ENCODE measurements around the gene CDKAL1.
"Not testable (repeated sequence)": the region's sequence is repeated elsewhere in the genome, so short reads cannot be mapped to it uniquely, and the experiment has no call there.

CDKAL1 gene

DNA sequence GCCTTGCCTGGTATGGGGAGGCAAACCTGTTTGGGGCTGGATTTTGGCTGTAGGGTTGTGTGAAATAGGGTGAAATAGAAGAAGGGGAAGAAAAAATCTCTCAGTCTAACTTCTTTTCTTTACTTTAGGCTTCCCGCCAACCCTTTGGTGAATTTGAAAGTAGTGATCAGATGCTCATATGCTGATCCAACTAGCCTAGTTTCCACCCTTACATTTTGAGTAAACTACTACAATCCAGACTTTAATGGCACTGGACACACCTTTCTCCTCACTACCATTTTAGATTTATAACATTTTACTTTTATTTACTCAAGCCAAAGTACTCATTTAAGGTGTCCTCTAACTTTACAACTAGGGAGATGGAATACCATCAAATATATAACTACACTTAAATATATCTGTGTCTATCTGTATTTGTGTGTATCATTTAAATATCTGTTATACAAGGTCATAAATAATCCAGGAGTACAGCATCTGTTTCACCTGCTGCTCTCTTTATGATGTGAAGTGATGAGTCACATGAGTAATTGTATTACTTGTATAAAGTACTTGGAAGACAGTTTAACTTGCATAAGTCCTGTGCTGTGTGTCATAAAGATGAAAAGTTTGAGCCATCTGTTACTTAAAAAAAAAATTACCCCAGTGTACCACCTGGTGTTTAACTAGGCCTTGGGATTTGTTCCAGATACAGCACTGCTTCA lies 172.1 kb downstream of the CDKAL1 start:
- DNase-seq (ENCODE audit: extremely low read depth in 1 of 2, low read depth in 1 of 2), result no peak

DNA sequence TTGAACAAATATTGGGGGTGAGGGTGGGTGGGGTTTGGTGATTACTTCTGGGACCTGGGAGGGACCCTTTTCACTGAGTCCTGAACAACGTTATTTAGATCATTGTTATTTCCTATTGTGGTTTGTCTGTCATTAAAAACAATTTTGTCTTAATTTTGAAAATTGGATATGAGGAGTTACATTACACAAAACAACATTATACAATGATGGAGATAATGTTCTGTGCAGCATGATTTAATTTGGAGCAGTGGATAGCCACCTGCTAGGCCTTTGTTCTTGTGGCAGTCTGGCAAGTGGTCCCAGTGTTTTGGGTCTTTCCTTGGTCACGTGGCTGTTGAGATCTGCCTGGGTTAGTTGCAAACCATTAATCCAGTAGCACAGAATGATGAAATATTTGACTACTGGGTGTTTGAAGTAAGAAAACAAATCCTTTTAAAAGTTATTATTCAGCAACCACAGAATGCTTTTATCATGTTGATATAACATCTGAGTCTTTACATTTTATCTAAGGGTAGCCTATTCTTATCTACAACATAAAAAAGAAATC lies 172.8 kb downstream of the CDKAL1 start:
- no peak for DNase-seq (ENCODE audit: extremely low read depth in 1 of 2, low read depth in 1 of 2)

DNA sequence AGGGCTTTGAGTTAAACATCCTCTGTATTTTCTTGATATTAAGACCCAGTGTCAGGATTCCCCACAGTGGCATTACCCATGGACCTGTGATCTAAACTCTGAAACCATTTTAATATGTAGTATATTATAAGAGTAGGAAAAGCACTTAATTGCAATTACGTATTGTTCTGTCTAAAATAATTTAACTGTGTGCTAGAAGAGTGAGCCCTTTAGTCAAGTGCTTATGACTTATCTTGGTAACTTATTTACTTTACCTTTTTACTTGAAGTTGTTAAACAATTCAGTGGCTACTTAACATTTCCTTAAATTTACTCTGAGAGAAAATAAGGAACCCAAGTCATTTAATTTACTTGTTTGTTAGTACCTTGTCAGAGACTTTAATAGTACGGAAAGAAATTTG lies 173.6 kb downstream of the CDKAL1 start:
- no peak for DNase-seq (ENCODE audit: extremely low read depth in 1 of 2, low read depth in 1 of 2)

DNA sequence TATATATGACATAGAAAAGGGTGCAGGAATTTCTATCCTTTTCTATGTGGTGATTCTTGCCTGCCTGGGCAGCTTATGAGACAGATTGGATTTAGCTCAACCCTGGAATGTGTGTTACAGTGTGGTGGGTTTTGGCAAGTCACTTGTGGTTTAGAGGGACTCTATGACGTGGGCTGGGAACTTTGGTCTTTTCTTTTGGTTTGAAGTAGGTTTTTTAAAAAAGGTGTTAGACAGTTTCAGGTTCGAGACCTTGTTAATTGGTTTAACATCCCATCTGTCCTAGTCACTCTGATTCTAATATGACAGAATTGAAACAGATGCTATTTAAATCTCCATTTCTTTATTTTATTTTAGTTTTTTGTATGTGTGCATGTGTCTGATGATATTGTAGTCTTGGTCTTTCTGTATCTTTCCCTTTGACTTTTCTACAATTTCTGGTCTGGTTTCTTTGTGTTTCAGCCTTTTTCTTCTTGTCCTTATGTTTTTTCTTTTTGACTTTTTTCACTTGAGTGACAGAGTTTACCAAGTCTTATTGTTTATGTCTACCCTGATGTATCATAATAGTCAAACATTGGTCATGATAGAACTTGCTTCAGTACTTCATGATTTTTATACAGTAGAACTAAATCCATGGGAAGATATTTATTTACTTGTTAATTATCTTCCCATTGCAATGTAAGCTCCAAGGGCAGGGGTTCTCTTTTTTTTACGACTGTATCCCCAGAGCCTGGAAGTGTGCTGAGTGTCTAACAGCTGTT lies 174.3 kb downstream of the CDKAL1 start:
- no peak for DNase-seq (ENCODE audit: extremely low read depth in 1 of 2, low read depth in 1 of 2)

DNA sequence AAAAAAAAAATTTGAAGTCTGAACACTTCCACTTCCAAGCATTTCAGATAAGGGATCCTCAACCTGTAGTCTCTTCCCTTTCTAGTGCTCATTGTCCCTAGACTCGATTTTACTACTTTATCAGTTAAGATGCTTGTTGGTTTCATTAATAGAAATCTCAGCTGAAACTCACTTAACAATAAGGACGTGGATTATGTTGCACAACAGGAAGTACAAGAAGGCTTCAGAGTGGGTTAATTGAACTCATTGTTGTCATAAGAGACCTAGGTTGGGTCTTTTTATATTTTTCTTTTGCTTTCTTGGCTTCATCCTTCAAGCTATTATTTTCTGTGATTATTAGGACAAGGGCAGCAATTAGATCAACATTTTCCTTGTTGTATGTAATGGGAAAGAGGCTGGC lies 175.2 kb downstream of the CDKAL1 start:
- no peak for DNase-seq (ENCODE audit: extremely low read depth in 1 of 2, low read depth in 1 of 2)

DNA sequence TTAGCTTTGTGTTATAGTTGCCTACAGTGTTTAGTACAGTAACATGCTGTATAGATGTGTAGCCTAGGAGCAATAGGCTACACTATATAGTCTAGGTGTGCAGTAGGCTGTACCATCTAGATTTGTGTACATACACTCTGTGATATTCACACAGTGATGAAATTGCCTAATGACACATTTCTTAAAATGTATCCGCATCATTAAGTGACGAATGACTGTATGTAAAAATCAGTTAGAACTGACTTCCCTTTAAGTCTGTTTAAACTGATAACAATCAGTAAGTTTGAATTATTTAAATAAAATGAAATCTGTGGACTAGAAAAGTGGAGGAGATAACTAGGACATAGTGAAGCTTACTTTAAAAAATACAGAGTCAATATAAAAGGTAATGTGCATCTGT lies 176.1 kb downstream of the CDKAL1 start:
- DNase-seq (ENCODE audit: extremely low read depth in 1 of 2, low read depth in 1 of 2), result no peak

DNA sequence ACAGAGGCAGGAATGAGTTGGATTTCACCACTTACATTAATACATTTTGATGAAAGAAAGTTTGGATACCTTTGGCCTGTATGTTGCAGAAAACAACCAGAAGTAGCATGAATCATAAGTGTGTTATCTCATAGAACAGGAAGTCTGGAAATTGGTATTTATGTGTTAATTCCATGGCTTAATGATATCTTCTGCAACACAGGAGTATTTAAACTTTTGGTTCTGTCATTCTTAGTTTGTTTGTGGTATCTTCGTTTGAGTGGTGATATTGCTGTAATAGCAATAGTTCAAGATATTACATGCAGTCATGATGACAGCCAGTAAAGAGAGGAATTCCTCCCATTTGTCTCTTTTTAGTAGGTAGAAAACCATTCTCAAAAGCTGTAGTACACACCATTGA lies 177.3 kb downstream of the CDKAL1 start:
- DNase-seq (ENCODE audit: extremely low read depth in 1 of 2, low read depth in 1 of 2), result no peak

DNA sequence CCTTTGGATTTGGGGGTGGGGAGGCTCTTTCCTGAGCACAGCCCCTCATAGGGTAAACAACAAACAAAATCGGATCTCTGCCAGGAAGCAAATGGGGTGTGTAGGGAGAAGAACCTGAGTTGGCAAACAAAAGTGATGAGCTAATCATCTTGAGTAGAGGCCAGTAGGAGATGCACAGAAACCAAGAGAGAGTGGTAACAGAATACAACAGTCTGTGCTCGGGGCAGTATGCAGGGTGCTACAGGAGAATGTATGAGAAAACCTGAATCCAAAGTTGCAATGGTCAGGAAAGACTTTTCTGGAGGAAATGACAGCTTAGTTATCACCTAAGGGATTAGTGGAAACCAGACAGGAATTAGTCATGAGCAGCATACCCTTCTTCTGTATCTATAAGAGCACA lies 177.8 kb downstream of the CDKAL1 start:
- DNase-seq (ENCODE audit: extremely low read depth in 1 of 2, low read depth in 1 of 2), result no peak

DNA sequence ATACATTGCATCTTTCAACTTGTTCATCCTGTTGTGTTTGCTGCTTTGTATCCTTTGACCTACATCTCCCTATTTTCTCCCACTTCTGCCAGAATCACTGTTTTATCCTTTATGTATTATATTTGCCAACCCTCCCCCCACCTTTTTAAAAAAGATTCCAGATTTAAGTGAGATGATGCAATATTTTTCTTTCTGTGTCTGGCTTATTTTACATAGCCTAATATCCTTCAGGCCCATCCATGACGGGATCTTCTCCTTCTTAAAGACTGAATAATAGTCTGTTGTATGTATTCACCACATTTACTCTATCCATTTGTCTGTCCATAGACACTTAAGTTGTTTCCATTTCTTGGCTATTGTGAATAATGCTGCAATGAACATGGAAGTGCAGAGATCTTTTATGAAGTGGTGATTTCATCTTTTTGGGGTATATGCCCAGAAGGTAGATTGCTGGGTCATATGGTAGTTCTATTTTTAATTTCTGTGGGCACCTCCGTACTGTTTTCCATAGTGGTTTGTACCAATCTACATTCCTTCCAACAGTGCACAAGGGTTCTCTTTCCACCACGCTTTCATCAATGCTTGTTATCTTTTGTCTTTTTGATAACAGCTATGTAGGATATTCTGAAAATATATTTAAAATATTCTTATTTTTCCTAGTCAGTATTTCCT lies 181.0 kb downstream of the CDKAL1 start:
- DNase-seq (ENCODE audit: extremely low read depth in 1 of 2, low read depth in 1 of 2), result no peak

DNA sequence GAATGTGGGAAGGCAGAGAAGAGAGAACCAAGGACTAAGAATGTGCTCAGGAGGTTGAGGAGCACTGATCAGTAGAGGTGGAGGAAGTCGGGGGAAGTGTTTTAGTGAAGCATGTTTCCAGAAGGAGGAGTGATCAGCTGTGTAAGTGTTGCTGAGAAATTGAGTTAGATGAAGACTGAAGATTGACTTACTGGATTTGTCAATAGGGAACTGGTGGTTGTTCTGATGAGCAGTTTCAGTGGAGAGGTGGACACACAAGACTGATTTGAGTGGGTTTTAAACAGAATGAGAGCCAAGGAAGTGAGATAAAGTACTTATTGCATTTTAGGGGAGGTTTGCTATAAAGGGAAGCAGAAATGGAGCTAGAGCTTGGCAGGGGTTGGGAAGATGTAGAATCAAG lies 182.6 kb downstream of the CDKAL1 start:
- no peak for DNase-seq (ENCODE audit: extremely low read depth in 1 of 2, low read depth in 1 of 2)

DNA sequence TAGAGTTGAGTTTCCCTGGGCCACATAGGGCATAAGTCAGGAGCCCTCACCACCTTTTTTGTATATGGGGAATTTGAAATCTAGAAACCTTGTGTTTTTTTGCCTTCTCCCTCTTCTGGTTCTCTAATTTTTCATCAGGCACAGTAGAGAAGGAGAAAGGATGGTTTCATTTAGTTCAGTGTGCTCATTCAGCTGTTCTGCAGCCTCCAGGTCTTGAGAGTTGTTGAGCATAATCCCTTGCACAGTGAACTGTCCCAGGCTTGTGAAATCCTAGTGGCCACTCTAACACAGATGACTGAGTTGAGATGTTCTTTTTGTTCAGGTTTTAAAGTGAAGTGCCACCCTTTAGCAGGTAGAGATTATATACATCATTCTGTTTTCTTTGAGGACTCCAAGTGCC lies 183.5 kb downstream of the CDKAL1 start:
- no peak for DNase-seq (ENCODE audit: extremely low read depth in 1 of 2, low read depth in 1 of 2)

DNA sequence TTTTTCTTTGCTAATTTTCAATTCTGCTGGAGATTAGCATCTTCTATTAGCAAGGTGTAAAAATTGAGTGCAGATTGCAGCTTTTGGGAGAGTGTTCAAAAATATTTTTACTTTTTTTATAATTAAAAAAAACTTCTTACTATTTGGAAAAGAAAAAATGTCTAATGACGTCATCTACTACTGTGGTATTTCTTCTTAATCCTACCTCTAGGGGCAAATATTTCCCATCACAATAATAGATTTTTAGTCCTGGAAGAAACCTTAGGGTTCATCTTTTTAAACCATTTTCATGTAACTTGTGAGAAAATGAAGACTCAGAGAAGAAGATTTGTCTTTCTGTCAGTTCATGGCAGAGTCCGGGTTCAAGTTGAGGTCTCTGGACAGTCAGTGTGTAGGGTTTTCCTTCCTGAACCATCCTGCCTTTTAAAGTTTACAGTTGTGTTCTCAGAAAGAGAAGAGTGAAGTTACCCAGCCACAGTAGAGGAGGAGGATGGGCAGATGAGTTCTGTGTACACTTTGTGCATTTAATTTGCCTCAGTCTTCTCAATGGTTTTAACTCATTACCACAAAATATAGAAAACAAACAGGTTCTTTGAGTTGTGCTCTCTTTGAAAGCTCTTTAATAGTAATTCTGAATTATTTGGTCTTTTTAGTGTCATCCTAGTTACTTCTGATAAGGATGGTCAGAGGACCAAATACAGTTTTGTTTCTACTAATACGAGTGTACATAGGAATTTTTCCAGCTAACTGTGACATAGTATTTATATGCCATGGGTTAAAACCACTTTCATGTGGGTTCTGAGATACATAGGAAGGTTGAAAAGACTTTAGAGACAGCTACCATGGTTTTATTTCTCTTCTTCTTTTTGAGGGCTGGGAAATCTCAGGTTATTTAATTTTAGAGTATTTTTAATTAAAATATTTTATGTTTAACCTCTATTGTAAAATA lies 184.7 kb downstream of the CDKAL1 start:
- no peak for DNase-seq (ENCODE audit: extremely low read depth in 1 of 2, low read depth in 1 of 2)

DNA sequence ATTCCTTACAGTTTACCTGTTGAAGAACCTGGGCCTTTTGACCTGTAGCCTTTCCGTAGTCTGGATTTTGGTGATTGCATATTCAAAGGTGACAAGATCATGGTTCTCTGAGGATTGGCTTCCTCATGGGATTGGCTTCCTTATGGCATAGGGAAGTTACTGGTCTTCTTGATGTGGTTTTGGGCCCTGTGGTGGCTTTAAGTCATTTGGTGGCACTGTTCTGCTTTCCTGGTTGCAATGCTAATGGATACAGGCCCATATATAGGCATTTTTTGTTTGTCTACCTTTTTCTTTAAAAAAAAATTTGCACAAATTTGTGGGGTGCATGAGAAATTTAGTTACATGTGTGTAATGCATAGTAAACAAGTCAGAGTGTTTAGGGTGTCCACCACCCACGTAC lies 185.7 kb downstream of the CDKAL1 start:
- no peak for DNase-seq (ENCODE audit: extremely low read depth in 1 of 2, low read depth in 1 of 2)

DNA sequence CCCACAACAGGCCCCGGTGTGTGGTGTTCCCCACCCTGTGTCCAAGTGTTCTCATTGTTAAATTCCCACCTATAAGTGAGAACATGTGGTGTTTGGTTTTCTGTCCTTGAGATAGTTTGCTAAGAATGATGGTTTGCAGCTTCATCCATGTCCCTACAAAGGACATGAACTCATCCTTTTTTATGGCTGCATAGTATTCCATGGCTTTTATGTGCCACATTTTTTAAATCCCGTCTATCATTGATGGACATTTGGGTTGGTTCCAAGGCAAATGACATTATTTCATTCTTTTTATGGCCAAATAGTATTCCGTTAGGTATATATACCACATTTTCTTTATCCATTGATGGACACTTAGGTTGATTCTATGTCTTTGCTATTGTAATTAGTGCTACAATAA lies 186.9 kb downstream of the CDKAL1 start:
- DNase-seq (ENCODE audit: extremely low read depth in 1 of 2, low read depth in 1 of 2), result not testable (repeated sequence)

DNA sequence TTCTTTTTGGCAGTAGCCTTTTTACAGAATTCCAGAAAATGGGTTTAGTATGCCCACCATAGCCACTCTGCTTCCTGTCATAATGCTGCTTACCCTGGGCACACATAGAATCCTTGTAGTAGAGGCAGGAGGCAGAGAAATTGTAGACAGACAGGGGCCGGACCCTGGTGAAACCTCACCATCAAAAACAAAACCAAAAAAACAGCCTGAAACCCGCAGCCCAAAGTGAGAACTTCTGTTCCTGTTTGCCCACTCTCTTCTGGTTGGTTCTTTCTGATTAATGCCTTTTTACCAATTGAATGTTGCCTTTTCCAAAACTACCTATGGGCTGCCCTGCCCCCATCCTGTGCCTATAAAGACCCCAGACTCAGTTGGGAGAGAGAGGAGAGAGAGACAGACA lies 188.2 kb downstream of the CDKAL1 start:
- DNase-seq (ENCODE audit: extremely low read depth in 1 of 2, low read depth in 1 of 2), result no peak

DNA sequence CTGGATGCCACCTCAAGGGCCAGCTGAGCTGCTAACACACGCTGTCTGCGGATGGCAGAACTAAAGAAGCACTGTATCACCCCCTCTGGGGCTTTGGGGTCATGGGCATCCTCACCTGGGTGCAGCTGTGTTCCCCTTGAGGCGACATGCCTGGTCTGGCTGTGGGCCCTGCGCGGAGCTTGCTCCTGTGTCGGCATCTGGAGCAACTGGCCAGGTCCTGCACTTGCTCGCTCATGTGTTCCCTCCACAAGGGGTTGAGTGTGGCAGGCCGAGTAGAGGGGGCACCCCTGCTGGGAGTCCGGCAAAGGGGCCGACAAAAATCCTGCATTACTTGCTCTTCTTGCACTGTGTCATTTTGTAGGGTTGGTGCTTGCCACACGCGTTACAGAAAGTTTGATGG lies 189.0 kb downstream of the CDKAL1 start:
- DNase-seq (ENCODE audit: extremely low read depth in 1 of 2, low read depth in 1 of 2), result no peak

DNA sequence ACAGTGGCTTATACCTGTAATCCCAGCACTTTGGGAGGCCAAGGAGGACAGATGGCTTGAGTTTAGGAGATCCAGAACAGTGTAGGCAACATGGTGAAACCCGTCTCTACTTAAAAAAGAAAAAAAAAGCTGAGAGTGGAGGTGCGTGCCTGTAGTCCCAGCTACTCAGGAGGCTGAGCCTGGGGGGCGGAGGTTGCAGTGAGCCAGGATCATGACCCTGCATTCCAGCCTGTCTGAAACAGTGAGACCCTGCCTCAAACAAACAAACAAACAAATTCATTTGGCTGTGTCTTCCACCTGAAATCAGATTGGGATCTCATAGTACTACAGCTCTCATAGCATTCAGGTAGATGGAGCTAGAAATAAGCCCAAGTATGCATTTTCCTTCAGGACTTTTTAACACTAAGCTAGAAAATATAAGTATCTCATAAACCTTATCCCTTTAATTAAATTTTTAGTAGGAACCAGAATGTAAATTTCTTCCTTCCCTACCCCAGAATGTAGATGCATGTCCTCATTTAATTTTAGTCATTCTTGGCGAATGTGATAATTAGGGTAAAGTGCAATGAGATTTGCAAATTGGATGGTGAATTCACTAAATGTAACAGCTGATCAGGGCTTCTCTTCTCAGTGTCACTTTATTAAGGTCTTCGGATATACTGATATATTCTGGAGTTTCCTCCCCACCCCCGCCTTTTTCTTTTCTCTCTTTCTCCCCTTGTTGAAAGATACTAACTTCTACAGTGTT lies 190.4 kb downstream of the CDKAL1 start:
- no peak for DNase-seq (ENCODE audit: extremely low read depth in 1 of 2, low read depth in 1 of 2)

DNA sequence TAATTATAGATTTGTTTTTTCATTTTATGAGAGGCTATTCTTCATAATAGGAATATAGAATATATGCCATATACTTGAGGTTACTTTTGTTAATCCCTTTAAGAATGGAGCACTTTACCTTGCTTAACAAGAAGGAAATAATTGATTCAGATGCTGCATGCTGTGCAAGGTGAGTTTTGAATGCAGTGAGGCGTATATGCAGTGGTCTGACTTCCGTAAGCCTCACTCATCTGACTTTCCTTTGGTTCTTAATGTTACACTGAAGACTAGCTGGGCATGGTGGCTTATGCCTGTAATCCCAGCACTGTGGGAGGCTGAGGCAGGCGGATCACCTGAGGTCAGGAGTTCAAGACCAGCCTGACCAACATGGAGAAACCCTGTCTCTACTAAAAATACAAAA lies 191.0 kb downstream of the CDKAL1 start:
- DNase-seq (ENCODE audit: extremely low read depth in 1 of 2, low read depth in 1 of 2), result not testable (repeated sequence)

DNA sequence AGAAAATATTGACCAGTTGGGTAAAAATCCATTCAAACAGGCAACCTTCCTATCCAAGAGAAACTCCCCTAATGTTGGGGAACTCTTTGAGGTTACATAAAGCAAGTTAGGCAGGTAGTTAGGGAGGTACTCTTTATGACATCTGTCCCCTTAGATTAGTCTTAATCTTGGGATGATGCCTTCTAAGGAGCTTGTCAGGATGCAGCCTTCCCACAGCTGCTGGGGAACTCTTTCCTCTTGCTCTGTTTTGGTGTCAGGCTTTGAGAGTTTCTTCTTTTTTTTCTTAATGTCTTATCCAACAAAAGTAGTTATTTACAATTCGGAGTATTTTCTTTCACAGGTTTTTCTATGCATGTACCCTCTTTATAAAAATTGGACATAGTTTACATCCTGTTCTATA lies 194.8 kb downstream of the CDKAL1 start:
- no peak for DNase-seq (ENCODE audit: extremely low read depth in 1 of 2, low read depth in 1 of 2)

DNA sequence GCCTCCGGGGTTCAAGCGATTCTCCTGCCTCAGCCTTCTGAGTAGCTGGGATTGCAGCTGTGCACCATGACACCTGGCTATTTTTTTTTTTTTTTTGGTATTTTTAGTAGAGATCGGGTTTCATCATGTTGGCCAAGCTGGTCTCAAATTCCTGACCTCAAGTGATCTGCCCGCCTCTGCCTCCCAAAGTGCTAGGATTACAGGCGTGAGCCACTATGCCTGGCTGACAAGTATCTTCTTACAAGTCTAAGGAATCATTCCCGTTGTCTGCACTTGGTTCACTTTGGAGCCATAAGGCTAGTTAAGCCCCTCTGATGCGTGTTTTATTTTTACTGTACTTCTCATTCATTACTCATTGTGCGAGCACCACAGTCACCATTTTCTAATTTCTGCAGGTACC lies 198.1 kb downstream of the CDKAL1 start:
- DNase-seq (ENCODE audit: extremely low read depth in 1 of 2, low read depth in 1 of 2), result not testable (repeated sequence)

All from activated CD8-positive, alpha-beta memory T cell treated with anti-CD3 and anti-CD28 coated beads for 1 hour (primary cell).